ENCODE measurements around the gene RPL7L1.

RPL7L1 gene

GRCh38 chr6:42879372-42880239 is at the start of gene RPL7L1:
Gene RPL7L1 (plus strand): TSS chr6:42879616. CDS start chr6:42879911, 295 bp downstream.
- TF ChIP-seq, protein P1, sequence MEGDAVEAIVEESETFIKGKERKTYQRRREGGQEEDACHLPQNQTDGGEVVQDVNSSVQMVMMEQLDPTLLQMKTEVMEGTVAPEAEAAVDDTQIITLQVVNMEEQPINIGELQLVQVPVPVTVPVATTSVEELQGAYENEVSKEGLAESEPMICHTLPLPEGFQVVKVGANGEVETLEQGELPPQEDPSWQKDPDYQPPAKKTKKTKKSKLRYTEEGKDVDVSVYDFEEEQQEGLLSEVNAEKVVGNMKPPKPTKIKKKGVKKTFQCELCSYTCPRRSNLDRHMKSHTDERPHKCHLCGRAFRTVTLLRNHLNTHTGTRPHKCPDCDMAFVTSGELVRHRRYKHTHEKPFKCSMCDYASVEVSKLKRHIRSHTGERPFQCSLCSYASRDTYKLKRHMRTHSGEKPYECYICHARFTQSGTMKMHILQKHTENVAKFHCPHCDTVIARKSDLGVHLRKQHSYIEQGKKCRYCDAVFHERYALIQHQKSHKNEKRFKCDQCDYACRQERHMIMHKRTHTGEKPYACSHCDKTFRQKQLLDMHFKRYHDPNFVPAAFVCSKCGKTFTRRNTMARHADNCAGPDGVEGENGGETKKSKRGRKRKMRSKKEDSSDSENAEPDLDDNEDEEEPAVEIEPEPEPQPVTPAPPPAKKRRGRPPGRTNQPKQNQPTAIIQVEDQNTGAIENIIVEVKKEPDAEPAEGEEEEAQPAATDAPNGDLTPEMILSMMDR (conservative IDR thresholded peaks at IDR 0.05): no peak
- no peak for TF ChIP-seq ZFX (IDR thresholded peaks at IDR 0.05)

GRCh38 chr6:42831237-42831636 is 48.2 kb upstream of the RPL7L1 start:
- TF ChIP-seq ZFX (IDR thresholded peaks at IDR 0.05): no peak
- TF ChIP-seq, protein P1 (conservative IDR thresholded peaks at IDR 0.05): no peak
- H3K27ac ChIP-seq: no peak overlapping the region

More at GRCh38 chr6:42879372-42880239, at the start of gene RPL7L1:
- H3K27ac ChIP-seq: peak within 1 kb of the TSS; percentile 82

- TF ChIP-seq ZFX (IDR thresholded peaks at IDR 0.05): no peak
- TF ChIP-seq, protein P1 (conservative IDR thresholded peaks at IDR 0.05): no peak
- H3K27ac ChIP-seq: no peak overlapping the region
These were observed 45.4 kb upstream of the RPL7L1 start for GRCh38 chr6:42834056-42834455.

GRCh38 chr6:42841844-42842584 is 37.4 kb upstream of the RPL7L1 start:
- no peak overlapping the region for H3K27ac ChIP-seq
- TF ChIP-seq, protein P1 (conservative IDR thresholded peaks at IDR 0.05): no peak
- no peak for TF ChIP-seq ZFX (IDR thresholded peaks at IDR 0.05)

- no peak for TF ChIP-seq ZFX (IDR thresholded peaks at IDR 0.05)
- TF ChIP-seq, protein P1 (conservative IDR thresholded peaks at IDR 0.05): no peak
- H3K27ac ChIP-seq: no peak overlapping the region
These were observed 34.1 kb upstream of the RPL7L1 start for GRCh38 chr6:42845327-42845694.

DNA sequence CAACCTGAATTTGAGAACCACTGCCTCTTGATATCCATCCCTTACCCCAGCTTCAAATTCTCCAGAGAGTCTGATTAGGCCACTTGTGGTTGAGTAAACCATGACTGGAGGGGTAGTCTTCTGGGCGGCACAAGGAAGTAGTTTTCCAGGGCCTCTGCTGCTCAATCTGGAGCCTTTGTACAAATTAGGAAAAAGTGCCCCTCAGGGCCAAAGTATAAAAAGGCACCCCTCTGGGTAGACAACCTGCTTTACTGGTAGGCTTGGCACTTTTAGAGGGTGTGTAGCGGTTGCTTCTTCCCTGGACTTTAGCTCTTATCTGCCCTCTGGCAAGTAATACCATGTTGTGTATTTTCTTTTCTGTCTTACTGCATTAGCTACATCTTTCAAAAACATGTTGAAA is 32.9 kb upstream of the RPL7L1 start:
- TF ChIP-seq ZFX (IDR thresholded peaks at IDR 0.05): no peak
- TF ChIP-seq, protein P1 (conservative IDR thresholded peaks at IDR 0.05): no peak

DNA sequence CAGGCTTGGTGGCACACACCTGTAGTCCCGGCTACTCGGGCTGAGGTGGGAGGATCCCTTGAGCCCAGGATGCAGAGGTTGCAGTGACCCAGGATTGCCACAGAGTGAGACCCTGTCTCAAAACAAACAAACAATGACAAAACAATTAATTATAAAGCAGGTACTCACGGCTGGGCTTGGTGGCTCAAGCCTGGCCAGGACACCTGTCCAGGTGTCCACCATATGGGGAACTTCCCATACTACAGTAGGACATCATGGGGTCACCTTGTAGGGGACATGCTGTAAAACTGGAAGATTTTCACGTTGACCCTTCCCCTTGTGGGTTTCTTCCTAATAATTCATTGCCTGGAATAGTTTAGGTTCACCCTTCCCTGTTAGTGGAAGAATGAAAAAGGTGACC is 30.7 kb upstream of the RPL7L1 start:
- H3K27ac ChIP-seq: no peak overlapping the region
- TF ChIP-seq ZFX (IDR thresholded peaks at IDR 0.05): no peak
- TF ChIP-seq, protein P1 (conservative IDR thresholded peaks at IDR 0.05): no peak

More for the DNA sequence above, 32.9 kb upstream of the RPL7L1 start:
- H3K27ac ChIP-seq: no peak overlapping the region
